GM20431 (cell line): Measurements from ENCODE around the gene ADRB2.

Experiments used
- in situ Hi-C: fragments of 300-500 bp; cut with MseI, MboI; formaldehyde crosslinking; loops from one replicate; pipeline ENCODE4 v1.15.0; 2020; ENCODE audit warnings: low sequenced_read_pairs; ENCODE audit not compliant: unreplicated experiment

Gene ADRB2

GRCh38 chr5:148829248-148829594 is 2.8 kb downstream of the ADRB2 start:
- in situ Hi-C loops, result no loop called here

GRCh38 chr5:148829734-148830133 is 3.3 kb downstream of the ADRB2 start:
- in situ Hi-C loops, result no loop called here

- in situ Hi-C loops, result no loop called here
These were observed 3.8 kb downstream of the ADRB2 start for GRCh38 chr5:148830211-148830610.

GRCh38 chr5:148831590-148832565 is 5.5 kb downstream of the ADRB2 start:
- in situ Hi-C loops, result no loop called here

- in situ Hi-C loops, result no loop called here
These were observed 6.7 kb downstream of the ADRB2 start for GRCh38 chr5:148833122-148833521.

GRCh38 chr5:148833925-148834324 is 7.5 kb downstream of the ADRB2 start:
- in situ Hi-C loops, result no loop called here

- in situ Hi-C loops, result no loop called here
These were observed 8.3 kb downstream of the ADRB2 start for GRCh38 chr5:148834689-148835088.

GRCh38 chr5:148836272-148837250 is 10.2 kb downstream of the ADRB2 start:
- in situ Hi-C loops, result no loop called here

GRCh38 chr5:148837383-148837782 is 11.0 kb downstream of the ADRB2 start:
- in situ Hi-C loops, result no loop called here

- in situ Hi-C loops, result no loop called here
These were observed 11.9 kb downstream of the ADRB2 start for GRCh38 chr5:148838357-148838756.

GRCh38 chr5:148839960-148840359 is 13.5 kb downstream of the ADRB2 start:
- in situ Hi-C loops, result no loop called here

GRCh38 chr5:148840531-148840930 is 14.1 kb downstream of the ADRB2 start:
- in situ Hi-C loops, result no loop called here

- in situ Hi-C loops, result no loop called here
These were observed 15.1 kb downstream of the ADRB2 start for GRCh38 chr5:148841519-148841918.

GRCh38 chr5:148842161-148842560 is 15.8 kb downstream of the ADRB2 start:
- in situ Hi-C loops, result no loop called here

GRCh38 chr5:148843510-148844318 is 17.3 kb downstream of the ADRB2 start:
- in situ Hi-C loops, result no loop called here

- in situ Hi-C loops, result no loop called here
These were observed 18.2 kb downstream of the ADRB2 start for GRCh38 chr5:148844433-148845280.

- in situ Hi-C loops, result no loop called here
These were observed 20.5 kb downstream of the ADRB2 start for GRCh38 chr5:148846930-148847329.

GRCh38 chr5:148847456-148847855 is 21.0 kb downstream of the ADRB2 start:
- in situ Hi-C loops, result no loop called here

GRCh38 chr5:148848393-148849031 is 22.1 kb downstream of the ADRB2 start:
- in situ Hi-C loops, result no loop called here
